Thyroid gland (tissue), 4 donors: ENCODE measurements around the gene CAD. TPM values are rescaled to one million over a fixed set of nuclear protein-coding genes. Genes with fewer than 3 reads are reported as not detected.
"Not testable (repeated sequence)": the region's sequence is repeated elsewhere in the genome, so short reads cannot be mapped to it uniquely, and the experiment has no call there.

Source experiments
- DNase-seq, 2 donors: peaks; one replicate each; pipeline ENCODE4 v3.0.0-alpha.2; 2019
- H3K27ac ChIP-seq, 3 donors: fragments of 200-600 bp; sonication (generic); 1 replicate in 2 of 3; 2 replicates in 1 of 3; pipeline ENCODE4 v1.5.1; 2016 to 2019; ENCODE audit warnings: mild to moderate bottlenecking in 1 of 3, moderate library complexity in 1 of 3
- H3K27me3 ChIP-seq: fragments of 200-600 bp; sonication (generic); one replicate; pipeline ENCODE4 v1.5.1; 2019
- H3K36me3 ChIP-seq, 2 donors: fragments of 200-600 bp; sonication (generic); one replicate each; pipeline ENCODE4 v1.5.1; 2016 to 2019
- H3K4me1 ChIP-seq, 2 donors: fragments of 200-600 bp; sonication (generic); one replicate each; pipeline ENCODE4 v1.5.1; 2017 to 2019
- H3K4me3 ChIP-seq, 3 donors: fragments of 200-600 bp; sonication (generic); replicated peaks in 1 of 3; 1 replicate in 2 of 3; 2 replicates in 1 of 3; pipeline ENCODE4 v1.5.1; 2016; ENCODE audit warnings: mild to moderate bottlenecking in 1 of 3
- H3K9me3 ChIP-seq: fragments of 200-600 bp; sonication (generic); one replicate; pipeline ENCODE4 v1.5.1; 2017
- CTCF ChIP-seq, 6 experiments: fragments of 200-600 bp in 3 of 6; fragments of 450-650 bp in 3 of 6; sonication (generic) in 3 of 6; IDR thresholded peaks; one replicate each; pipeline ENCODE4 v1.5.1; 2016 to 2019; ENCODE audit warnings: antibody characterized with exemption in 6 of 6, mild to moderate bottlenecking in 2 of 6, inconsistent platforms in 1 of 6, moderate library complexity in 1 of 6
- POLR2A ChIP-seq, 2 donors: fragments of 450-650 bp; IDR thresholded peaks; one replicate each; pipeline ENCODE4 v1.6.1; 2017; ENCODE audit warnings: antibody characterized with exemption in 2 of 2, mild to moderate bottlenecking in 2 of 2, moderate library complexity in 1 of 2
- WGBS, 2 donors: methylation state at CpG; one replicate each; pipeline ENCODE4 v1.1.5; 2017; 5-methylcytosine and 5-hydroxymethylcytosine counted together
- intact Hi-C: fragments of 100-400 bp; cut with DNase I; formaldehyde crosslinking; loops from one replicate; pipeline ENCODE4 v1.15.1; 2023
- total RNA-seq, 4 donors: library from RNA; depleted of rRNA; stranded (reverse); fragments of >200 nt; gene quantifications; one replicate each; pipeline ENCODE4 v1.2.3, GENCODE V29; 2016

Gene CAD
- total RNA-seq, 4 donors from 2014 or later: 16.5 to 31.9 (median 28.2) TPM

- Histone ChIP-seq H3K36me3 (no peaks in the 10 kb centered on the region), H3K4me1 (peaks cover 0 to 14% of the 10 kb centered on the region in 2 donors), H3K27ac (no peak overlapping the region), H3K9me3 (no peaks in the 10 kb centered on the region), H3K4me3 (no peak overlapping the region), H3K27me3 (no peaks in the 10 kb centered on the region)
- WGBS, 2 donors: 48 to 62% methylated on average over 8 of the region's 8 CpGs
- intact Hi-C loops: no loop called here
- TF ChIP-seq POLR2A (IDR thresholded peaks at IDR 0.05): no peak
- no peak for TF ChIP-seq CTCF (IDR thresholded peaks at IDR 0.05)
- peak; percentile 37 to 44 for DNase-seq
These were observed 41.8 kb upstream of the CAD start for GRCh38 chr2:27175330-27175729.

DNA sequence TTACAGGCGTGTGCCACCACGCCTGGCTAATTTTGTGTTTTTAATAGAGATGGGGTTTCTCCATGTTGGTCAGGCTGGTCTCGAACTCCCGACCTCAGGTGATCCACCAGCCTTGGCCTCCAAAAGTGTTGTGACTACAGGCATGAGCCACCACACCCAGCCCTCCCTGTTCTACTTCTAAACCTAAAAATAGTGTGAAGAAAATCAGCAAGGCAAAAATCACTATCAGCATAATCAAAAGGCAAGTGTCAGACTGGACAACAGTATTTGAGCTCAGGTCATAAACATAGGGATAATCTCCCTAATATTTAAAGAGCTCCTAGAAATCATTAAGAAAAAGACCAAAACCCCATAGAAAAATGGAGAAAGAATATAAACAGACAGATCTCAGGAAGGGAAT, 41.4 kb upstream of the CAD start:
- H3K27me3 ChIP-seq, H3K4me3 ChIP-seq, intact Hi-C loops, DNase-seq, H3K9me3 ChIP-seq, H3K36me3 ChIP-seq, H3K27ac ChIP-seq: not testable (repeated sequence)
- peaks cover 0 to 12% of the 10 kb centered on the region in 2 donors for H3K4me1 ChIP-seq
- 75 to 82% methylated on average over 4 of the region's 4 CpGs for whole genome bisulfite sequencing, 2 donors

DNA sequence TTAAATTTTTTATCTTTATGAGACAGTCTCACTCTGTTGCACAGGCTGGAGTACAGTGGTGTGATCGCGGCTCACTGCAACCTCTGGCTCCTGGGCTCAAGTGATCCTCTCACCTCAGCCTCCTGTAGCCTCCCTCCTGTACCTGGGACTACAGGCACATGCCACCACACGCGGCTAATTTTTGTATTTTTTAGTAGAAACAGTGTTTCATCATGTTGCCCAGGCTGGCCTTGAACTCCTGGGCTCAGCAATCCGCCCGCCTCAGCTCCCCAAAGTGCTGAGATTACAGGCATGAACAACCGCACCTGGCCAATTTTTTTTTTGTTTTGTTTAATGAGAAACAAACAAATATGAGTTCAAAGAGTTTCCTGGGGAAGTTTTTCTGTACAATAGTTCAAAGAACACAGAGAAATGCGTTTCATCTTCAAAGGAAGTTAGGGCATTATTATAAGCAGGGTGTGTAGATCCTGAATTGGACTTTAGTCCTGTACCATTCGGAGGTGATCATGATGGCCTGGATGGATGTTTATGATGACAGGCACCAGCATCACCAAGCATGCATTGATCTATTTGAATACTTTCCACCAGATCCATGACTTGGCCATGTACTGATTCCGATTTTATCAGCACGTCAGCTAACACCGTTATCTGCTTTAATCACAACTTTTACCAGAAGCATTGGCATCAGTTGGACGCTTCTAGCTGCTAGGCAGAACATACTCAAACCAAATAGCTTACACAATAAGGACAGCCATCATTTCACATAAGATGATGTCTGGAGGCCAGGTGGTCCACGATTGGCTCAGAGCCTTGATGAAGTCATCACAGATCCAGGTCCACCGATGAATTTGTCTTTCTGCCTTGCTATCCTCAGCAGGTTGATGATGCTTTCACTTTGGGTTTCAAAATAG, 39.5 kb upstream of the CAD start:
- intact Hi-C loops: no loop called here
- Histone ChIP-seq H3K27ac (no peak overlapping the region), H3K9me3 (no peaks in the 10 kb centered on the region), H3K27me3 (no peaks in the 10 kb centered on the region), H3K4me3 (no peak overlapping the region), H3K36me3 (no peaks in the 10 kb centered on the region), H3K4me1 (peaks cover 0 to 16% of the 10 kb centered on the region in 2 donors)
- TF ChIP-seq CTCF (IDR thresholded peaks at IDR 0.05): no peak
- TF ChIP-seq POLR2A (IDR thresholded peaks at IDR 0.05): no peak
- no peak for DNase-seq
- 85 to 89% methylated on average over 15 of the region's 15 CpGs for WGBS, 2 donors

DNA sequence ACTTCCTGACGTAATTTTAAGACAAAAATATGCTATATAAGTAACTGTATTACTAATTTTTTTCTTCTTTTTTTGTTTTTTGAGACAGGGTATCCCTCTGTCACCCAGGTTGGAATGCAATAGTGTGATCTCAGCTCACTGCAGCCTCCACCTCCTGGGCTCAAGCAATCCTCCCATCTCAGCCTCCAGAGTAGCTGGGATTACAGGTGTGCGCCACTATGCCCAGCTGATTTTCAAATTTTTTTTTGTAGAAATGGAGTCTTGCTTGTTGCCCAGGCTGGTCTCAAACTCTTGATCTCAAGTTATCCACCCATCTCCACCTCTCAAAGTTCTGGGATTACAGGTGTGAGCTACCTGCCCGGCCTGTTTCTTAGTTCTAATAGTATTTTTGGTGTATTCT, 38.7 kb upstream of the CAD start:
- no peak overlapping the region for H3K4me3 ChIP-seq
- no peaks in the 10 kb centered on the region for H3K36me3 ChIP-seq
- intact Hi-C loops: no loop called here
- no peaks in the 10 kb centered on the region for H3K27me3 ChIP-seq
- no peak overlapping the region for H3K27ac ChIP-seq
- TF ChIP-seq POLR2A (IDR thresholded peaks at IDR 0.05): no peak
- no peak for TF ChIP-seq CTCF (IDR thresholded peaks at IDR 0.05)
- no peak for DNase-seq
- WGBS, 2 donors: 85 to 93% methylated on average over 3 of the region's 3 CpGs
- peaks cover 0 to 16% of the 10 kb centered on the region in 2 donors for H3K4me1 ChIP-seq
- H3K9me3 ChIP-seq: no peaks in the 10 kb centered on the region

GRCh38 chr2:27179344-27180000, 37.7 kb upstream of the CAD start:
- no peak overlapping the region for H3K27ac ChIP-seq
- H3K27me3 ChIP-seq: no peaks in the 10 kb centered on the region
- no peak overlapping the region for H3K4me3 ChIP-seq
- TF ChIP-seq POLR2A (IDR thresholded peaks at IDR 0.05) (no peak), CTCF (IDR thresholded peaks at IDR 0.05) (no peak)
- H3K36me3 ChIP-seq: no peaks in the 10 kb centered on the region
- H3K4me1 ChIP-seq: peaks cover 0 to 17% of the 10 kb centered on the region in 2 donors
- no peak for DNase-seq
- intact Hi-C loops: no loop called here
- H3K9me3 ChIP-seq: no peaks in the 10 kb centered on the region
- 50 to 60% methylated on average over 3 of the region's 3 CpGs for WGBS, 2 donors
